ENCODE data around the gene HOXD10.

Gene HOXD10

GRCh38 chr2:176145085-176145969 is 28.7 kb downstream of the HOXD10 start:
- H3K4me3 ChIP-seq (replicated peaks; ENCODE audit: insufficient read depth, low read length), result no peak overlapping the region
- no peak for DNase-seq (ENCODE audit: low read depth in 1 of 2, low spot score in 1 of 2)
- no peak for TF ChIP-seq POLR2AphosphoS5 (IDR thresholded peaks at IDR 0.05; ENCODE audit: low read depth)
- no peak overlapping the region for H3K27ac ChIP-seq (replicated peaks)
- peaks cover 57% of the 10 kb centered on the region for H3K27me3 ChIP-seq (ENCODE audit: insufficient read depth, poor library complexity, severe bottlenecking)

GRCh38 chr2:176146101-176146500 is 29.5 kb downstream of the HOXD10 start:
- Histone ChIP-seq H3K27me3 (ENCODE audit: insufficient read depth, poor library complexity, severe bottlenecking) (peaks cover 61% of the 10 kb centered on the region), H3K27ac (replicated peaks) (no peak overlapping the region), H3K4me3 (replicated peaks; ENCODE audit: insufficient read depth, low read length) (no peak overlapping the region)
- DNase-seq (ENCODE audit: low read depth in 1 of 2, low spot score in 1 of 2), result no peak
- TF ChIP-seq CTCF (IDR thresholded peaks at IDR 0.05; ENCODE audit: insufficient read depth, low read length), result no peak
- TF ChIP-seq POLR2AphosphoS5 (IDR thresholded peaks at IDR 0.05; ENCODE audit: low read depth), result no peak
- no peak for TF ChIP-seq REST (IDR thresholded peaks at IDR 0.05; ENCODE audit: insufficient replicate concordance, low read depth)
- no peak for TF ChIP-seq GABPA (IDR thresholded peaks at IDR 0.05; ENCODE audit: low read depth)
- TF ChIP-seq SPI1 (IDR thresholded peaks at IDR 0.05; ENCODE audit: borderline replicate concordance, low read depth), result no peak

GRCh38 chr2:176146645-176147044 is 30.1 kb downstream of the HOXD10 start:
- H3K27ac ChIP-seq (replicated peaks), result no peak overlapping the region
- no peak for TF ChIP-seq POLR2AphosphoS5 (IDR thresholded peaks at IDR 0.05; ENCODE audit: low read depth)
- TF ChIP-seq CTCF (IDR thresholded peaks at IDR 0.05; ENCODE audit: insufficient read depth, low read length), result no peak
- TF ChIP-seq REST (IDR thresholded peaks at IDR 0.05; ENCODE audit: insufficient replicate concordance, low read depth), result no peak
- TF ChIP-seq SPI1 (IDR thresholded peaks at IDR 0.05; ENCODE audit: borderline replicate concordance, low read depth), result no peak
- H3K4me3 ChIP-seq (replicated peaks; ENCODE audit: insufficient read depth, low read length), result no peak overlapping the region
- H3K27me3 ChIP-seq (ENCODE audit: insufficient read depth, poor library complexity, severe bottlenecking), result peaks cover 63% of the 10 kb centered on the region
- DNase-seq (ENCODE audit: low read depth in 1 of 2, low spot score in 1 of 2), result no peak

- Histone ChIP-seq H3K27ac (replicated peaks) (no peak overlapping the region), H3K27me3 (ENCODE audit: insufficient read depth, poor library complexity, severe bottlenecking) (peaks cover 59% of the 10 kb centered on the region), H3K4me3 (replicated peaks; ENCODE audit: insufficient read depth, low read length) (no peak overlapping the region)
- no peak for DNase-seq (ENCODE audit: low read depth in 1 of 2, low spot score in 1 of 2)
- TF ChIP-seq CTCF (IDR thresholded peaks at IDR 0.05; ENCODE audit: insufficient read depth, low read length), result no peak
Observed at GRCh38 chr2:176147210-176147799, 30.7 kb downstream of the HOXD10 start.

Measured in HL-60 (cell line).